Cardiac muscle cell (in vitro differentiated cells and primary cell): ENCODE results near the gene CEP164. TPM values are rescaled to one million over a fixed set of nuclear protein-coding genes. Genes with fewer than 3 reads are reported as not detected.

Experiments
- DNase-seq, 2 donors: peaks; one replicate each; pipeline versions ENCODE4 v3.0.0 to v3.0.0-alpha.2; 2010 to 2017; ENCODE audit warnings: low read depth in 1 of 2, low spot score in 1 of 2
- H3K27ac ChIP-seq: fragments of 200-600 bp; sonication (generic); 2 replicates; pipeline ENCODE4 v1.5.1; 2016
- H3K27me3 ChIP-seq: fragments of 200-600 bp; sonication (generic); 2 replicates; pipeline ENCODE4 v1.6.0; 2016; ENCODE audit warnings: control low read depth
- H3K36me3 ChIP-seq: fragments of 200-600 bp; sonication (generic); 2 replicates; pipeline ENCODE4 v1.5.1; 2016; ENCODE audit warnings: control low read depth
- H3K4me1 ChIP-seq: fragments of 200-600 bp; sonication (generic); 2 replicates; pipeline ENCODE4 v1.8.1; 2017; ENCODE audit warnings: low read depth, mild to moderate bottlenecking, mixed run types
- H3K4me3 ChIP-seq: fragments of 200-600 bp; sonication (generic); 2 replicates; pipeline ENCODE4 v1.5.1; 2016; ENCODE audit warnings: mild to moderate bottlenecking
- H3K9me3 ChIP-seq: fragments of 200-600 bp; sonication (generic); 2 replicates; pipeline ENCODE4 v1.5.1; 2017; ENCODE audit warnings: low read depth, mild to moderate bottlenecking, control low read depth
- CTCF ChIP-seq: IDR thresholded peaks from 2 replicates; pipeline ENCODE4 v1.5.1; 2012; ENCODE audit warnings: low read depth, mild to moderate bottlenecking, low read length
- polyA plus RNA-seq: library from polyadenylated mRNA; unstranded; fragments of >200 nt; fragmentation: Nextera tagmentation; extraction: Ambion mirVana; gene quantifications from 2 replicates; pipeline ENCODE4 v1.2.1, GENCODE V29; 2016
- total RNA-seq: library from RNA; depleted of rRNA; stranded (reverse); fragments of >200 nt; gene quantifications from 2 replicates; pipeline ENCODE4 v1.2.3, GENCODE V29; 2016

The CEP164 gene
- total and polyA plus RNA-seq, 2 experiments from 2014 or later, result 22.6 to 31.8 TPM

GRCh38 chr11:117462864-117463247 lies 135.2 kb downstream of the CEP164 start:
- H3K4me3 ChIP-seq, result no peak overlapping the region
- no peaks in the 10 kb centered on the region for H3K9me3 ChIP-seq
- H3K36me3 ChIP-seq, result no peaks in the 10 kb centered on the region
- no peak overlapping the region for H3K27ac ChIP-seq
- no peak for TF ChIP-seq CTCF
- H3K4me1 ChIP-seq, result no peaks in the 10 kb centered on the region
- no peak for DNase-seq
- no peaks in the 10 kb centered on the region for H3K27me3 ChIP-seq

Other genes starting within 250 kb of the CEP164 start
- gene SIK3, start 229.4 kb upstream of the CEP164 start, total RNA-seq, result 27.4 and 58.5 TPM in 2 replicates
- gene SIK3, start 229.4 kb upstream of the CEP164 start, polyA plus RNA-seq, result 29.1 and 39.7 TPM in 2 replicates
- 58.7 and 71.8 TPM in 2 replicates for gene PAFAH1B2, start 183.6 kb upstream of the CEP164 start, total RNA-seq
- gene PAFAH1B2, start 183.6 kb upstream of the CEP164 start, polyA plus RNA-seq, result 25.6 and 25.8 TPM in 2 replicates
- gene SIDT2, start 149.1 kb upstream of the CEP164 start, total RNA-seq, result 27.1 and 32.9 TPM in 2 replicates
- 10.3 and 16.1 TPM in 2 replicates for gene SIDT2, start 149.1 kb upstream of the CEP164 start, polyA plus RNA-seq
- 82.5 and 1,828 TPM in 2 replicates for gene TAGLN, start 128.5 kb upstream of the CEP164 start, total RNA-seq
- 65.2 and 1,052 TPM in 2 replicates for gene TAGLN, start 128.5 kb upstream of the CEP164 start, polyA plus RNA-seq
- gene PCSK7, start 95.8 kb upstream of the CEP164 start, total RNA-seq, result 43.6 and 46.6 TPM in 2 replicates
- gene PCSK7, start 95.8 kb upstream of the CEP164 start, polyA plus RNA-seq, result 31.6 and 31.7 TPM in 2 replicates
- 14.1 and 20.0 TPM in 2 replicates for gene RNF214, start 95.2 kb upstream of the CEP164 start, total RNA-seq
- gene RNF214, start 95.2 kb upstream of the CEP164 start, polyA plus RNA-seq, result 13.8 and 24.6 TPM in 2 replicates
- gene BACE1-AS, start 36.5 kb upstream of the CEP164 start, total RNA-seq, result 7.7 and 12.9 TPM in 2 replicates
- gene BACE1-AS, start 36.5 kb upstream of the CEP164 start, polyA plus RNA-seq, result 6.4 and 10.4 TPM in 2 replicates
- gene BACE1, start 11.6 kb upstream of the CEP164 start, total RNA-seq, result 25.3 and 25.9 TPM in 2 replicates
- 9.8 and 13.4 TPM in 2 replicates for gene BACE1, start 11.6 kb upstream of the CEP164 start, polyA plus RNA-seq